ACHN (cell line): ENCODE measurements around the gene POLE3.

Source experiments
- DNase-seq: peaks from one replicate; pipeline ENCODE4 v3.0.0-alpha.2; 2015
- in situ Hi-C: cut with HindIII; loops from 2 replicates; pipeline ENCODE4 v1.10.0; 2017; ENCODE audit warnings: low sequenced_read_pairs, low pct_ligation_motif_present, low pct_unique_long_range_greater_than_20kb

POLE3 gene

DNA sequence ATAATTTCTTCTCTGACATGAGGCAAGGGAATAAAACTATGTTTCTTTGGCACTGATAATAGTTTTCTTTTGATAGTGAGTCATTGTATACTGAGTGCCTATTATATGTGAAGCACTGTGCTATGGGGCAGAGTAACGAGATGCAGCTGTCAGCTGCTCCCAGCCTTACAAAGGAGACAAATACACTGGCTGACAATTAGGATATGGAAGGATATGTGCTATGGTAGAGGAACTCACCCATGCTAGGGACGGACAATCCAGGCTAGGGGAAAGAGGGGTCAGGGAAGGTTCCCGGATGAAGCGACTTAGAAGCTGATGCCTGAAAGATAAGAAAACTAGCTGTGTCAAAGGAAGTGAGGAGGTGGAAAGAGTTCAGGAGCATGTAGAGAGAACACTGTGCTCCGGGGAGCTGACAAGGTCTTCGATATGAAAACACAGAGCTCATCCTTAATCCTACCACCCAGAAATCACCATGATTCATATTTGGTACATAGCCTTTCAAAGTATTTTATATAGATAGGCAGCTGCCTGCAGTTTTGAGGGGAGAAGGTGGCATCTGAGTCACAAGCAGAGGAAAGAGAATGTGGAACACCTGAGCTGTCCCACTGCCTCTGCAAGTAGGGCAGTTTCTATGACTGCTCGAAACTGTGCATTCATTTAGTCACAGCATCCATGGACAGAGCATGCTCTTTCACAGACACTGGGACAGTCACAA, 49.0 kb downstream of the POLE3 start:
- in situ Hi-C loops = no loop called here
- no peak for DNase-seq

DNA sequence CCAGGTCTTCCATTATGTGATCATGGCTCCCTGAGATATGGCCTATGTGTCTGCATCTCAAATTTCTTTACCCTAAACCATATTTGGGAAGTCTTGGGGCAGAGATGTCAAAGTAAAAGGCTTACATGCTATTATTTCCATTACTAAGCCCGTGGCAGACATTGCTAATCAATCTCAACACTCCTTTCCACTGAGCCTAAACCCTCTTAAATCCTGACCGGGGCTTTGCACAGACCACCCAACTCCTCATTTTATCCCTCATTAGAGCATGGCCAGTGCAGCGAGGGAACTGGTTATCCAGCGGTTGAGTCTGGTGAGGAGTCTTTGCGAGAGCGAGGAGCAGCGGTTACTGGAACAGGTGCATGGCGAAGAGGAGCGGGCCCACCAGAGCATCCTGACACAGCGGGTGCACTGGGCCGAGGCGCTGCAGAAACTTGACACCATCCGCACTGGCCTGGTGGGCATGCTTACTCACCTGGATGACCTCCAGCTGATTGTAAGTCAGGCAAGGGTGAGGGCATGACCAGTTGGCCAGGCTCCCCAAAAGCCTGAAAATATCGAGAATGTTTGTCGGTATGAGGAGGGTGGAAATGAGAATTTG, 50.1 kb downstream of the POLE3 start:
- in situ Hi-C loops = no loop called here
- no peak for DNase-seq

DNA sequence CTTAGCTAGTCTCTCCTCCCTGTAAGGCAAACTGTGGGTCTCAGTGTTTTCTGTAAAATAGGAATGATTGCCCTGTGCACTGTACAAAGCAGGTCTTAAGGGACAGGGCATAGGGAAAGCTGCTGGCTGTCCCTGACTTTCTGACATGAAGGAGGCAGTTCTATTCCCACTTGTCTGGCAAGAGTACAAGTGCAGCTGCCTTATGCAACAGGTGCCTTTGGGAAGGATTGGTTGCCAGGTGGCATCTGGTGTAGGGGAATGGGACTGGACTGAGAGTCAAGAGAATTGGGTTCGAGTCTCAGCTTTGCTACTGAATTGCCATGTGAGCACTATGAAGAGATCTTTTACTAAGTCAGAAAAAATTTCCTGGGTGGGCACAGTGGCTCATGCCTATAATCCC, 51.1 kb downstream of the POLE3 start:
- in situ Hi-C loops = no loop called here

More for the DNA sequence above, 51.1 kb downstream of the POLE3 start:
- no peak for DNase-seq
